Activated CD4-positive, CD25-positive, alpha-beta regulatory T cell treated with anti-CD3 and anti-CD28 coated beads, Interleukin-2, amount 50 U/mL, for 24 hours (primary cell): Measurements from ENCODE around the gene CDC27.
"Not testable (repeated sequence)": the region's sequence is repeated elsewhere in the genome, so short reads cannot be mapped to it uniquely, and the experiment has no call there.

Experiments used
- ATAC-seq, 2 donors: fragments of 150-1000 bp; cut with Tn5 transposase; one replicate each; pipeline ENCODE4 v1.10.0; 2021; ENCODE audit warnings: mild to moderate bottlenecking in 1 of 2, moderate library complexity in 1 of 2

CDC27 gene

GRCh38 chr17:47219621-47220475 is 30.8 kb upstream of the CDC27 start:
- ATAC-seq: no peak

GRCh38 chr17:47218896-47219430 is 29.9 kb upstream of the CDC27 start:
- ATAC-seq: no peak

GRCh38 chr17:47217279-47217678 is 28.2 kb upstream of the CDC27 start:
- not testable (repeated sequence) for ATAC-seq

GRCh38 chr17:47216821-47217220 is 27.7 kb upstream of the CDC27 start:
- ATAC-seq: not testable (repeated sequence)

GRCh38 chr17:47214931-47215330 is 25.8 kb upstream of the CDC27 start:
- ATAC-seq: no peak

GRCh38 chr17:47213540-47213939 is 24.4 kb upstream of the CDC27 start:
- ATAC-seq: no peak

GRCh38 chr17:47212458-47212857 is 23.4 kb upstream of the CDC27 start:
- ATAC-seq: no peak

GRCh38 chr17:47210779-47211178 is 21.7 kb upstream of the CDC27 start:
- no peak for ATAC-seq

- no peak for ATAC-seq
Observed at GRCh38 chr17:47210105-47210504, 21.0 kb upstream of the CDC27 start.

GRCh38 chr17:47209499-47209898 is 20.4 kb upstream of the CDC27 start:
- no peak for ATAC-seq

- no peak for ATAC-seq
Observed at GRCh38 chr17:47208744-47209488, 19.8 kb upstream of the CDC27 start, which contains the start of gene MYL4. Gene MYL4 (plus strand): TSS chr17:47209348. CDS start chr17:47209423, 75 bp downstream.

- no peak for ATAC-seq
Observed at GRCh38 chr17:47207143-47208067, 18.3 kb upstream of the CDC27 start.

GRCh38 chr17:47205419-47205963 is 16.4 kb upstream of the CDC27 start:
- peak; percentile 70 to 72 for ATAC-seq

GRCh38 chr17:47204722-47205418 is 15.8 kb upstream of the CDC27 start:
- ATAC-seq: peak; percentile 77 to 78

GRCh38 chr17:47203984-47204721 is 15.1 kb upstream of the CDC27 start:
- peak; percentile 67 to 75 for ATAC-seq

GRCh38 chr17:47201166-47201565 is 12.1 kb upstream of the CDC27 start:
- ATAC-seq: no peak

GRCh38 chr17:47200325-47200664 is 11.2 kb upstream of the CDC27 start:
- no peak for ATAC-seq

GRCh38 chr17:47199627-47200324 is 10.7 kb upstream of the CDC27 start:
- no peak for ATAC-seq

- ATAC-seq: no peak
Observed at GRCh38 chr17:47197821-47198220, 8.7 kb upstream of the CDC27 start.

- ATAC-seq: no peak
Observed at GRCh38 chr17:47193931-47194511, 4.9 kb upstream of the CDC27 start.
